Neural crest cell (in vitro differentiated cells): ENCODE data around the gene PKMYT1. TPM values are rescaled to one million over a fixed set of nuclear protein-coding genes. Genes with fewer than 3 reads are reported as not detected.

Experiments used
- DNase-seq: peaks from one replicate; pipeline ENCODE4 v3.0.0; 2021; ENCODE audit warnings: low read depth, mixed read lengths, low spot score
- H3K27ac Mint-ChIP-seq: one replicate; pipeline ENCODE4 v1.8.0; 2021; ENCODE audit warnings: mild to moderate bottlenecking, mixed read lengths; ENCODE audit not compliant: unreplicated experiment
- H3K27me3 Mint-ChIP-seq: 2 replicates; pipeline ENCODE4 v1.8.0; 2021; ENCODE audit warnings: low read depth, mild to moderate bottlenecking, mixed read lengths
- H3K36me3 Mint-ChIP-seq: 2 replicates; pipeline ENCODE4 v1.8.0; 2021; ENCODE audit warnings: low read depth, mild to moderate bottlenecking, mixed read lengths
- H3K4me1 Mint-ChIP-seq: 2 replicates; pipeline ENCODE4 v1.8.0; 2021; ENCODE audit warnings: mixed read lengths
- H3K4me3 Mint-ChIP-seq: one replicate; pipeline ENCODE4 v1.8.0; 2021; ENCODE audit warnings: mild to moderate bottlenecking, mixed read lengths
- H3K9me3 Mint-ChIP-seq: 2 replicates; pipeline ENCODE4 v1.8.0; 2021; ENCODE audit warnings: mixed read lengths
- CTCF ChIP-seq: fragments of 200-600 bp; sonication (generic); conservative IDR thresholded peaks from 2 replicates; pipeline ENCODE4 v1.5.0; 2021; ENCODE audit warnings: antibody characterized with exemption, mild to moderate bottlenecking
- total RNA-seq: library from RNA; stranded (reverse); gene quantifications from 2 replicates; pipeline ENCODE4 v1.2.1, GENCODE V29; 2021

Gene PKMYT1
- total RNA-seq, 1 donor from 2014 or later = 82.2 TPM

GRCh38 chr16:2939968-2940367, 40.3 kb downstream of the PKMYT1 start:
- Mint-ChIP-seq H3K9me3 (no peaks in the 10 kb centered on the region), H3K27me3 (no peaks in the 10 kb centered on the region), H3K36me3 (peaks cover 3% of the 10 kb centered on the region), H3K27ac (no peak overlapping the region), H3K4me1 (no peaks in the 10 kb centered on the region), H3K4me3 (no peak overlapping the region)
- TF ChIP-seq CTCF = no peak
- DNase-seq = no peak

- Mint-ChIP-seq H3K4me3 (no peak overlapping the region), H3K9me3 (no peaks in the 10 kb centered on the region), H3K27ac (no peak overlapping the region), H3K36me3 (peaks cover under 1% of the 10 kb centered on the region), H3K27me3 (no peaks in the 10 kb centered on the region), H3K4me1 (no peaks in the 10 kb centered on the region)
- TF ChIP-seq CTCF = no peak
- no peak for DNase-seq
Observed at GRCh38 chr16:2938206-2938605, 42.0 kb downstream of the PKMYT1 start.

GRCh38 chr16:2937170-2937569, 43.1 kb downstream of the PKMYT1 start:
- H3K4me1 Mint-ChIP-seq = no peaks in the 10 kb centered on the region
- no peak overlapping the region for H3K27ac Mint-ChIP-seq
- TF ChIP-seq CTCF = no peak

GRCh38 chr16:2936436-2937011, 43.7 kb downstream of the PKMYT1 start:
- Mint-ChIP-seq H3K9me3 (no peaks in the 10 kb centered on the region), H3K4me1 (no peaks in the 10 kb centered on the region), H3K27ac (no peak overlapping the region), H3K4me3 (no peak overlapping the region), H3K27me3 (no peaks in the 10 kb centered on the region), H3K36me3 (no peaks in the 10 kb centered on the region)
- no peak for TF ChIP-seq CTCF
- DNase-seq = no peak

More at GRCh38 chr16:2937170-2937569, 43.1 kb downstream of the PKMYT1 start:
- Mint-ChIP-seq H3K27me3 (no peaks in the 10 kb centered on the region), H3K9me3 (no peaks in the 10 kb centered on the region), H3K36me3 (no peaks in the 10 kb centered on the region), H3K4me3 (no peak overlapping the region)
- no peak for DNase-seq

DNA sequence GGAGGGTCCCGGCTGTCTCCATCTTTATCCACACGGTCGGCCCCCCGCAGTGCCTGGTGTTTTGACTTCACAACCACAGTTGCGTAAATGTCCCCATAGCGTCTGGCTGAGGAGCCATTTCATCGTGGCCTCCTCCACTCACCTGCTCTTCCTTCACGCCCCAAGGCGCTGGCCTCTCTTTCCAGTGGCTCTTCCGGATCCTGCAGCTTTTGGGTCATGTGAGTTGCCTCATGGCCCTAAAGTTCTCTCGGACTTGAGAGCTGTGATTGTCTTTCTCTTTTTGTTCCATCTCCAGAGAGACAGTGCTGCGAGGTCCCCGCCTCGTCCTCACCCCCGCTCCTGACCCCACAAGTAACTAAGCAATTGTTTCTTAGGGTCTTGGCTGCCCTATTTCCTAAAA, 45.8 kb downstream of the PKMYT1 start:
- Mint-ChIP-seq H3K4me3 (no peak overlapping the region), H3K4me1 (no peaks in the 10 kb centered on the region), H3K27ac (no peak overlapping the region), H3K27me3 (no peaks in the 10 kb centered on the region), H3K36me3 (no peaks in the 10 kb centered on the region), H3K9me3 (no peaks in the 10 kb centered on the region)
- no peak for TF ChIP-seq CTCF
- DNase-seq = no peak
